RWPE1 (cell line): ENCODE data around the gene TMEM158.

Experiments used
- CTCF ChIA-PET: fragments of 350-600 bp; sonication (Branson Sonifier 250); formaldehyde crosslinking; extraction: SDS; loops from one replicate; lab custom pipeline; 2021; lab: Yijun Ruan, JAX
- POLR2A ChIA-PET: fragments of 400-600 bp; formaldehyde crosslinking; extraction: SDS; loops from one replicate; lab custom pipeline; 2020; ENCODE audit warnings: antibody characterized with exemption; ENCODE audit not compliant: low non-redundant PET; lab: Yijun Ruan, JAX
- DNase-seq: peaks from one replicate; pipeline ENCODE4 v3.0.0; 2012; ENCODE audit warnings: low spot score
- H3K27ac ChIP-seq: fragments of 450-650 bp; 2 replicates; pipeline ENCODE4 v1.5.1; 2017
- TF ChIP-seq, protein P1 (sequence below): fragments of 450-650 bp; conservative IDR thresholded peaks from 2 replicates; pipeline ENCODE4 v1.5.1; 2017; ENCODE audit warnings: low read depth, mild to moderate bottlenecking

TMEM158 gene

DNA sequence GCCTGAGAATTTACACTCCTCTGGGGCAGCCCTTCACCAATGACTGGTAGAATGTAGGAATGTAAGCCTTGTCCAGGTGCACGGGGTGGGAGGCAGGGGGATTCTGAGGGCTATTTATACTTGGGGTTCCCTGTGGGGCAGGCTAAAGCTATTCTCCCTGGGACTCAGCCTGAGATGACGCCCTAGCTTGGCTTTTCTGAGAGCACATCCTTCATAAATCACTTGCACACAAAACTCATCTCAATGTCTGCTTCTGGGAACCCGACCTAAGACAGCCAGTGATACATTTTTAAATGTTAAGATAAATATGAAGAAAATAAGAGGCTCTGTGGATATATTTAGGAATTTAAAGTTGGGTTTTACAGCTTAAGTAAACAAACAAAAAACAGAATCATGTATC is 16.6 kb downstream of the TMEM158 start:
- H3K27ac ChIP-seq, result 0 out of 2 replicates have a peak overlapping the region, but pooled peaks have one; percentile 14
- CTCF ChIA-PET, result interaction anchor here (1.2 to 1.9 kb wide), 2 partner anchors 125 to 173 kb away, joined by 3 to 5 read pairs; no protein-coding TSS in a partner anchor
- POLR2A ChIA-PET, result no interaction called here
- TF ChIP-seq, protein P1, sequence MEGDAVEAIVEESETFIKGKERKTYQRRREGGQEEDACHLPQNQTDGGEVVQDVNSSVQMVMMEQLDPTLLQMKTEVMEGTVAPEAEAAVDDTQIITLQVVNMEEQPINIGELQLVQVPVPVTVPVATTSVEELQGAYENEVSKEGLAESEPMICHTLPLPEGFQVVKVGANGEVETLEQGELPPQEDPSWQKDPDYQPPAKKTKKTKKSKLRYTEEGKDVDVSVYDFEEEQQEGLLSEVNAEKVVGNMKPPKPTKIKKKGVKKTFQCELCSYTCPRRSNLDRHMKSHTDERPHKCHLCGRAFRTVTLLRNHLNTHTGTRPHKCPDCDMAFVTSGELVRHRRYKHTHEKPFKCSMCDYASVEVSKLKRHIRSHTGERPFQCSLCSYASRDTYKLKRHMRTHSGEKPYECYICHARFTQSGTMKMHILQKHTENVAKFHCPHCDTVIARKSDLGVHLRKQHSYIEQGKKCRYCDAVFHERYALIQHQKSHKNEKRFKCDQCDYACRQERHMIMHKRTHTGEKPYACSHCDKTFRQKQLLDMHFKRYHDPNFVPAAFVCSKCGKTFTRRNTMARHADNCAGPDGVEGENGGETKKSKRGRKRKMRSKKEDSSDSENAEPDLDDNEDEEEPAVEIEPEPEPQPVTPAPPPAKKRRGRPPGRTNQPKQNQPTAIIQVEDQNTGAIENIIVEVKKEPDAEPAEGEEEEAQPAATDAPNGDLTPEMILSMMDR, result no peak
- DNase-seq, result no peak

DNA sequence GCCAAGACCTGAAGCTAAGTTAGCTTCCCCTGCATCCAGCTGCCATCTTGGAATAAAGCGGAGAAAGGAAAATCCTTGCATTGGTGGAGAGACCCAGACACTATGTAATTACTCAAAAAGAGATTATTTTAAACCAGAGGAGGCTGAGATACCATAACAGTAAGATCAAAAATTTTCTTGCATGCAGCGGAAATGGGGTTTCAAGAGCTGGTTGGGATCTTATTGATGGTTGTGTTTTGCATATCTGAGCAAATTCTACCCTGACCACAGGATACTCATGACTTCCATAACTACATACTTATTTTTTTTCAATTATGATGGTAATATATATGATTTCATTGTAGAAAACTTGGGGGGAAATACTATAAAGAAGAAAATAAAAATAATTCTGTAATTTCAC is 17.5 kb downstream of the TMEM158 start:
- no peak for DNase-seq
- ChIA-PET POLR2A (interaction anchor here (0.7 kb wide), 1 partner anchor 37 kb away, joined by 5 read pairs; no protein-coding TSS in a partner anchor), CTCF (interaction anchor here (0.6 kb wide), 1 partner anchor 129 kb away, joined by 3 read pairs; no protein-coding TSS in a partner anchor)
- TF ChIP-seq, protein P1, result no peak
- H3K27ac ChIP-seq, result peak overlapping the region; percentile 57; the same call in 1 of the 2 replicates

DNA sequence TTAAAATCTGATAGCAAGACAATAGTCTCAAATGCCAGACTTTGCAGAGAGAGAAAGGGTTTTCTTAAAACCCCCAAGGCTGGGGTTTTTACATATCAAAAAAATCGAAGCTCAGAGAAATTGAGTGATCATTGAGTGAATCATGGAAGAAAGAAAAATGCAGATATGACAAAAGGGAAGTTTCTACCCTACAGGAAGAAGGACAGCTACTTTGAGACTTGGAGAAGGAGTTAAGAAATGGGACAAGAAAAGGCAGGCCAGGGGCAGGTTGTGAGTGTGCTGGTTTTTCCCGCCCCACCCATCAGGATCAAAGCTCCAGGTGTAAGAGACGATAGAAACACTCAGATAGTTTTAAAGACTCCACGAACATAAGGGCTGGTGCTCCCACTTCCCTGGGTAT is 18.6 kb downstream of the TMEM158 start:
- H3K27ac ChIP-seq, result peak overlapping the region; percentile 57
- DNase-seq, result no peak
- CTCF ChIA-PET, result interaction anchor here (1.8 kb wide), 1 partner anchor 166 kb away, joined by 9 read pairs; no protein-coding TSS in a partner anchor
- POLR2A ChIA-PET, result no interaction called here
- TF ChIP-seq, protein P1, result no peak

DNA sequence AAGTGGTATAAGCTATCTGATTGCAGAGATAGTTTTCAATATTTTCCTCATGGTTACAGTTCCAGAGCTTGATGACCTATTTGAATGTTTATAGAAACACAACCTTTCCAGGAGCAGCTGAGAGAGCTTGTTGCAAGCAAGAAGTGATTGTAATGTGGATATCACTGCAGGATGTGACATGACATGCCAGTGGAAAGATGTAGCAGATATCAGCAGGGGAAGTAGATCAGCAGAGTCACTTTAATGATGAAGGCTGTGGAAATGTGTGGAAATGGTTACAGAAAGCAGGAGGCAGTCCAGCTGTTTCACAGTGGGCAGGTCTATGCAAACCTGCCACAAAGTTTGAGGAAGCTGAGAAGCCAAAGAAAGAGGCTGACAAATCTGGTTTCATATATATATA is 21.0 kb downstream of the TMEM158 start:
- DNase-seq, result no peak
- no peak overlapping the region for H3K27ac ChIP-seq
- TF ChIP-seq, protein P1, result no peak
- POLR2A ChIA-PET, result no interaction called here
- CTCF ChIA-PET, result no interaction called here

DNA sequence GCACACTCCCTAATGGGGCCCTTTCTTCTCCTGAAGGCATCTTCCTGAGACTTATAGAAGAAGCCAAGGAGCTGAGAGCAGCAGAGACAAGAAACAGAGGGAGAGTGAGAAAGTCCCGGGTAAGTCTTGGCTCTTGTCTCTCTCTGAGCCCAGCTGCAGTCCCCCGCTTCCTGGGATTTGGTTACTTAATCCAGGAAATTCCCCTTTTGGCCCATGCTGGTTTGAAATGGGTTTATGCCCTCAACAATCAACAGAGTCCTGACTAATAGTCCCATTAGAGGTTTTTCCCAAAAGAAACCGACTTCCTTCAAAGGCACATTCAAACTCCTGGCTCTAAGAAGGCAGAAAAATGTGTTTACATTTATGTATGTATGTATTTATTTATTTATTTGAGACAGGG is 22.0 kb downstream of the TMEM158 start:
- TF ChIP-seq, protein P1, result no peak
- CTCF ChIA-PET, result no interaction called here

DNA sequence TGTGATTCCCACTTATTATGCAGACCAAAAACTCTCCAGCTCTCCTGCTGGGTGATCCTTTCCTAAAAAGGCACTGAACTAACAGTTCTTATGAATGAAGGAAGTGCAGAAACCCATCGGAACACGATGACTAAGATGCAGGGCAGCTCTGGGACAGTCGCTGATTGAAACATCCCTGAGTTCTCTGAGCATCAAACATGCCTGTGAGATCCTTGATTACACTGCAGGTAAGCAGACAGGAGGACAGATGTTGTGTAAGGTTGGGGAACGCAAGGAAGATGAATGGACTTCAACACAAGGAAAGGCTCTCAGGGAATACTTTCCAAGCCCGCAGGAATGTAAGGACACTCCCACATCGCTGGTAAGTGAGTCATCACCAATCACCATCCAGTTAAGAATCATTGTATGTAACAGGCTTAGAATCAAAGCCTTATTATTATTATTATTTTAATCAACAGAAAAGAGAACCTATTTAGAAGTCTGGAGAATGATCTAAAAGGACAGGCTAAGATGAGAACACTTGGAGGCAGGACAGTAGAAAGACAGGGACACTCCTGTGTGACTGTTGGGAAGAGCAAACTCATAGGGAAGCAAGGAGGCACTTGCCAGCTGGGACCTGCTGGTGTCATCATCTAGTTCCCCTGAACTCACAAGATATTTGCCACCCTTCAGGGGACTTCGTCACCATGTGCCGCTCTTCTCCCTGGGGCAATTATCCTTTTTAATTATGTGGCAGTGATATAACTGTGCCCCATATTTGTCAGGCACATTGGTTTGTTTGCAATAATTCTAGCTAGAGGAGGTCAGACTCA is 26.0 kb downstream of the TMEM158 start:
- TF ChIP-seq, protein P1, result no peak
- ChIA-PET POLR2A (no interaction called here), CTCF (interaction anchor here (0.6 kb wide), 1 partner anchor 10 kb away, joined by 8 read pairs; no protein-coding TSS in a partner anchor)
- DNase-seq, result peak; percentile 81
- H3K27ac ChIP-seq, result peak overlapping the region; percentile 79; the same call in 1 of the 2 replicates

More for the DNA sequence above, 22.0 kb downstream of the TMEM158 start:
- POLR2A ChIA-PET, result no interaction called here
- H3K27ac ChIP-seq, result no peak overlapping the region
- DNase-seq, result no peak
